HepG2 (cell line): ENCODE results near the gene TDRD10. TPM values are rescaled to one million over a fixed set of nuclear protein-coding genes. Genes with fewer than 3 reads are reported as not detected.

Source experiments
- ATAC-seq: fragments of 200-7000 bp; cut with Tn5 transposase; 3 replicates; pipeline ENCODE4 v1.9.1; 2020; ENCODE audit warnings: mild to moderate bottlenecking, moderate library complexity
- BruUV-seq: library from RNA; stranded (reverse); fragments of 400-500 nt; replicated peaks from 2 replicates; lab custom pipeline; 2021; lab: Mats Ljungman, UMichigan
- CTCF ChIA-PET: fragments of 300-600 bp; formaldehyde crosslinking; extraction: SDS; loops from one replicate; lab custom pipeline; 2021; ENCODE audit warnings: low total read pairs, inconsistent platforms, low intra/inter-chr PET ratio; lab: Yijun Ruan, JAX
- POLR2A ChIA-PET: fragments of 350-600 bp; sonication (Branson Sonifier 250); formaldehyde crosslinking; loops from one replicate; lab custom pipeline; 2020; ENCODE audit warnings: antibody characterized with exemption, inconsistent platforms; lab: Yijun Ruan, JAX
- DNase-seq: peaks from one replicate; pipeline ENCODE4 v3.0.0-alpha.2; 2015; ENCODE audit warnings: low spot score
- FAIRE-seq: peaks from 3 replicates; lab custom pipeline; 2011; peaks lifted over from hg19 to GRCh38; lab: Jason Lieb, UNC
- H2AFZ ChIP-seq: one replicate; pipeline ENCODE4 v1.6.1; 2011; ENCODE audit warnings: low read length, inconsistent platforms
- H3K27ac ChIP-seq: fragments of 300-600 bp; 3 replicates; pipeline ENCODE4 v1.8.0; 2011; ENCODE audit warnings: mixed run types, mild to moderate bottlenecking, mixed read lengths, low read length, inconsistent platforms; ENCODE audit not compliant: insufficient read depth; ENCODE audit errors: extremely low read length
- H3K27me3 ChIP-seq, 2 experiments: fragments of 200-600 bp in 1 of 2; 2 replicates in 1 of 2; 3 replicates in 1 of 2; pipeline versions ENCODE4 v1.6.0 to v1.8.0; 2011; ENCODE audit warnings: low read length in 2 of 2, mild to moderate bottlenecking in 2 of 2, moderate library complexity in 2 of 2, inconsistent platforms in 1 of 2; ENCODE audit not compliant: insufficient read depth in 2 of 2, control insufficient read depth in 1 of 2
- H3K36me3 ChIP-seq, 2 experiments: fragments of 200-600 bp in 1 of 2; replicated peaks in 1 of 2; 2 replicates in 1 of 2; 3 replicates in 1 of 2; pipeline versions ENCODE4 v1.5.1 to v1.8.0; 2011; ENCODE audit warnings: low read length in 2 of 2, inconsistent platforms in 1 of 2; ENCODE audit not compliant: insufficient read depth in 2 of 2, control insufficient read depth in 1 of 2
- H3K4me1 ChIP-seq: 2 replicates; pipeline ENCODE4 v1.5.1; 2012; ENCODE audit warnings: low read length, inconsistent platforms; ENCODE audit not compliant: insufficient read depth
- H3K4me2 ChIP-seq: 2 replicates; pipeline ENCODE4 v1.6.0; 2011; ENCODE audit warnings: low read depth, low read length, inconsistent platforms
- H3K4me3 ChIP-seq, 3 experiments: fragments of 200-600 bp in 1 of 3; sonication (generic), shearing (Covaris generic) in 1 of 3; replicated peaks in 1 of 3; 2 replicates each; pipeline ENCODE4 v1.5.1; 2011 to 2016; ENCODE audit warnings: low read length in 3 of 3, inconsistent platforms in 2 of 3, low read depth in 2 of 3, mild to moderate bottlenecking in 2 of 3, control low read depth in 1 of 3, mixed read lengths in 1 of 3; ENCODE audit not compliant: insufficient read depth in 1 of 3
- H3K79me2 ChIP-seq: one replicate; pipeline ENCODE4 v1.6.1; 2011; ENCODE audit warnings: low read length, inconsistent platforms; ENCODE audit not compliant: insufficient read depth
- H3K9ac ChIP-seq: 2 replicates; pipeline ENCODE4 v1.6.0; 2011; ENCODE audit warnings: mild to moderate bottlenecking, low read depth, low read length, inconsistent platforms; ENCODE audit not compliant: insufficient read depth
- H3K9me3 ChIP-seq: 2 replicates; pipeline ENCODE4 v1.5.1; 2012; ENCODE audit warnings: mild to moderate bottlenecking, low read length
- H4K20me1 ChIP-seq: 2 replicates; pipeline ENCODE4 v1.6.0; 2011; ENCODE audit warnings: inconsistent platforms, mild to moderate bottlenecking, low read length, moderate library complexity; ENCODE audit not compliant: insufficient read depth
- CEBPZ ChIP-seq: IDR thresholded peaks from 2 replicates; pipeline ENCODE4 v1.6.1; 2012; ENCODE audit warnings: low read length, improper control_type of control experiment
- KDM5B ChIP-seq: sonication (generic); formaldehyde crosslinking; IDR thresholded peaks from 2 replicates; pipeline ENCODE4 v1.4.0; 2020; ENCODE audit warnings: missing genetic modification reagents, mild to moderate bottlenecking, borderline replicate concordance
- ZNF101 ChIP-seq: sonication (generic); formaldehyde crosslinking; IDR thresholded peaks from 2 replicates; pipeline ENCODE4 v1.4.0; 2020; ENCODE audit warnings: mild to moderate bottlenecking, low read depth, missing genetic modification reagents, borderline replicate concordance
- ZNF619 ChIP-seq: sonication (generic); formaldehyde crosslinking; IDR thresholded peaks from 2 replicates; pipeline ENCODE4 v1.4.0; 2020; ENCODE audit warnings: mild to moderate bottlenecking, missing genetic modification reagents
- WGBS: methylation state at CpG from one replicate; pipeline ENCODE4 v1.1.6; 2017; ENCODE audit warnings: low lambda C conversion rate; 5-methylcytosine and 5-hydroxymethylcytosine counted together
- in situ Hi-C: cut with HindIII; loops from 2 replicates; pipeline ENCODE4 v1.10.0; 2017; ENCODE audit warnings: low pct_unique_long_range_greater_than_20kb; ENCODE audit not compliant: extremely low pct_ligation_motif_present
- intact Hi-C: fragments of 100-400 bp; cut with micrococcal nuclease; formaldehyde crosslinking; loops from one replicate; pipeline ENCODE4 v1.10.0; 2022; ENCODE audit not compliant: unreplicated experiment
- polyA plus RNA-seq, 8 experiments: library from polyadenylated mRNA; depleted of rRNA in 3 of 8; stranded (reverse) in 7 of 8; unstranded in 1 of 8; fragments of >200 nt; fragmentation: Illumina TruSeq in 4 of 8; extraction: Trizol in 4 of 8; gene quantifications; 2 replicates each; pipeline versions ENCODE4 v1.2.1 to v1.2.3, GENCODE V29; 2011 to 2016; ENCODE audit warnings: low read depth in 4 of 8, missing spikeins in 1 of 8, mixed read lengths in 1 of 8; ENCODE audit not compliant: insufficient read depth in 1 of 8
- total RNA-seq, 5 experiments: library from RNA; depleted of rRNA; stranded (reverse); fragments of >200 nt; fragmentation: Illumina TruSeq; extraction: Trizol; gene quantifications; 2 replicates each; pipeline ENCODE4 v1.2.3, GENCODE V29; 2016; ENCODE audit warnings: low read depth in 1 of 5

The TDRD10 gene
- total and polyA plus RNA-seq, 2 of the 13 experiments (the other 11 are each of a cell fraction or from before 2014, with no cell fraction given): not detected

GRCh38 chr1:154471304-154471703 is 30.7 kb upstream of the TDRD10 start:
- WGBS: 23% methylated on average over 2 of the region's 2 CpGs
- in situ Hi-C loops: no loop called here

More at GRCh38 chr1:154471304-154471703, 30.7 kb upstream of the TDRD10 start:
- no peak for DNase-seq
- H3K27me3 ChIP-seq: no peaks in the 10 kb centered on the region
- no peak overlapping the region for H3K4me2 ChIP-seq
- H3K79me2 ChIP-seq: no peaks in the 10 kb centered on the region
- intact Hi-C loops: no loop called here
- H3K9ac ChIP-seq: no peak overlapping the region
- no peak overlapping the region for H3K4me3 ChIP-seq
- no peaks in the 10 kb centered on the region for H3K9me3 ChIP-seq
- H3K36me3 ChIP-seq: no peaks in the 10 kb centered on the region
- POLR2A ChIA-PET: no interaction called here
- H3K4me1 ChIP-seq: peaks cover 16% of the 10 kb centered on the region
- no peaks in the 10 kb centered on the region for H4K20me1 ChIP-seq
- no peak for FAIRE-seq
- no peak overlapping the region for H2AFZ ChIP-seq
- TF ChIP-seq ZNF101 (CRISPR knock-in tag): no peak
- TF ChIP-seq ZNF619 (CRISPR knock-in tag): no peak
- TF ChIP-seq KDM5B (CRISPR knock-in tag): no peak
- TF ChIP-seq CEBPZ: no peak
- TF ChIP-seq, all 625 proteins: peak for 0
- CTCF ChIA-PET: no interaction called here
- no peak overlapping the region for H3K27ac ChIP-seq
- no TSS peak for BruUV-seq
- ATAC-seq: no peak
